GM19351 (cell line): ENCODE measurements around the gene HTT.
"Not testable (repeated sequence)": the region's sequence is repeated elsewhere in the genome, so short reads cannot be mapped to it uniquely, and the experiment has no call there.

Experiments
- ATAC-seq: cut with Tn5 transposase; IDR thresholded peaks from one replicate; pipeline ENCODE4 v1.9.1; 2021; ENCODE audit warnings: mild to moderate bottlenecking, moderate library complexity; ENCODE audit not compliant: unreplicated experiment

The HTT gene

DNA sequence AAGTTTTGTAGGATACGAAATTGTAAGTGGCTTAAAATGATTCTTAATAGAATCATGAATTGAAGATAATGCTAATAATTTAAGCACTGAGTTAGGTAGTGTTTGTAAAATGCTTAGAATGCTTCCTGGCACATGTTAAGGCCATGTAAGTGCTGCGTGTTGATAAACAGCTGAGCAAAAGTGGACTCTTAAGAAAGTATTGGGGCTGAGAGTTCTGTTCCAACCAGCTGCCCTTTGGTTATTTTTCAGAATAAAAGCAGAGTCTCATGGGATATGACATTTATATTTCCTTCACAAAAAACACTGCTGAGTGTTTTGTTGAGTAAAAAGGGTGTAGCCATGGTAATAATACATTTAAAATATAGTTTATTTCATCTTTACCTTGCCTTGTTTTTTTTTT, 42.5 kb downstream of the HTT start:
- ATAC-seq: no peak

DNA sequence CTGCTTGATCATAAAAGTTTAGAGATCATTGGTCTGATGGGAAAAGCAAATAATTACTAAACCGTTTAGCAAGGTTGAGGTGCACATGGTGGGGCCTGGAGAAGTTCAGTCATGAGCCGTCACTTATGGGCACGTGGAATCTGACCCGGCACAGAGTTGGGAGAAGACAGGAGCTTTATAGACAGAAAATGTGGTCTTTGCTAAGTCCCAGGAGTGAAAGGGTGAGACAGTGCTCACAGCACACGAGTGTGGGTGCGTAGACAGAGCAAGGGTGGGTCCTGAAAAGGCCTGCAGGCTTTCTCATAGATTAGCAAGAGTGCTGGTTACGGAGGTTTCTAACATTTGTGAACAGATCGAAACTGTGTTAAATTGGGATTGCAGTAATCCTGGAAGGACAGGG, 43.8 kb downstream of the HTT start:
- no peak for ATAC-seq

DNA sequence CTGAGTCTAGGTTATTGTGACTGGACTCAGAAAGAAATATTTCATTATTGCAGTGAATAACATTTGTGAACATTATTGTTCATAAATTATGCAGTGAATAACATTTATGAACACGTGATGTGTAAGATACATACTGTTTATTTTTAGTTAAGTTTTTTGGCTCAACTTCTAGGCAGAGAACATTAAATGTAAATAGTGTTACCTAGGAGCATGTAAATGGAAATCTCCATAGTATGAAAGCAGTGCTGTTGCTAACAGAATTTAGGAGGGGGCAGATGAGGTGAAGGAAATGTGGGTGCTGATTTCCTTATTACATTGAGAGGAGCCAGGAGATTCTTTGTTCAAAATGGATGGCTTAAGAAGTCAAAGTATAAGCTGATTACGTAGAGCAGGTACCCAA, 45.0 kb downstream of the HTT start:
- ATAC-seq: no peak

DNA sequence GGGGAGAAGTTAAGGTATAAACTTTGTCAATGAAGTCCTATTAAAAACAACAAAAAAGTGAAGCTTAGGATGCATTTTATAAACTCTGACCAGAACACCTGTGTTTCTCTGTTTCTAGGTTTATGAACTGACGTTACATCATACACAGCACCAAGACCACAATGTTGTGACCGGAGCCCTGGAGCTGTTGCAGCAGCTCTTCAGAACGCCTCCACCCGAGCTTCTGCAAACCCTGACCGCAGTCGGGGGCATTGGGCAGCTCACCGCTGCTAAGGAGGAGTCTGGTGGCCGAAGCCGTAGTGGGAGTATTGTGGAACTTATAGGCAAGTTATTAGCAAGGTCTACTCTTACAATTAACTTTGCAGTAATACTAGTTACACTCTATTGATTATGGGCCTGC, 46.6 kb downstream of the HTT start:
- ATAC-seq: no peak

DNA sequence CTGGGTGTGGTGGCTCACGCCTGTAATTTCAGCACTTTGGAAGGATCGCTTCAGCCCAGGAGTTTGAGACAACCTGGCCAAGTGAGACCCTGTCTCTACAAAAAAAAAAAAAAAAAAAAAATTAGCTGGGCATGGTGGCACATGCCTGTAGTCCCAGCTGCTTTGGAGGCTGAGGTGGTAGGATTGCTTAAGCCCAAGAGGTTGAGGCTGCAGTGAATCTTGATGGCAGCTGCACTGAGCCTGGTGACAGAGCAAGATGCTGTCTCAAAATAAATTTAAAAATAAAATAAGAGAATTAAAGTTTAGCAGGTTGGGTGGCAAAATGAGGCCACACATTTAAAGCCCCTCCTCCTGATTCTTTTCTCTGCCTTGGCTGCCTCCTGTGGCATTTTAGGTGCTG, 47.1 kb downstream of the HTT start:
- ATAC-seq: no peak

DNA sequence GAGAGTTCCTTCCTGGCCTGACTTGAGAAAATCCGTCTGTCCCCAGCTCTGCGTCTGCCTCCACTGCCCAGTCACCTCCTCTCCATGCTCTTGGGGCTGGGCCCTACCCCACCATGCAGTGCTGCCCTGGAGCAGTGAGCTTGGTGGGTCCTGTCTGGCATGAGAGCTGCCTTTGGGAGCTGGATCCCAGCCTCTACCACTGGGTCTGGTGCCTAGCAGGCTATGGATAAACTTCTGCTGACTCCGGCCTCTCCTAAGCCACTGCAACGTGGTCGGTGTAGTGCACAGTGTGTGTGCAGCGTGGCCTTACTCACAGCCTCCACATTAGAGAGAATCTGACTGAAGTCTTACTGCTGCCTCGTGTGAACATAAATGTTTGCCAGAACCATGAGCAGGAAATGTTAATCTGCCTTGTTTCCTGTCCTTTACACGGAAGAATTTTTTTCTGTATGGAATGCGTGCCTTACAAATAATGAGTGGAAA, 47.6 kb downstream of the HTT start:
- ATAC-seq: no peak

- ATAC-seq: no peak
Observed at GRCh38 chr4:3123181-3123671, 48.7 kb downstream of the HTT start.

GRCh38 chr4:3124070-3124767, 49.7 kb downstream of the HTT start:
- ATAC-seq: no peak

GRCh38 chr4:3127112-3127511, 52.6 kb downstream of the HTT start:
- no peak for ATAC-seq

DNA sequence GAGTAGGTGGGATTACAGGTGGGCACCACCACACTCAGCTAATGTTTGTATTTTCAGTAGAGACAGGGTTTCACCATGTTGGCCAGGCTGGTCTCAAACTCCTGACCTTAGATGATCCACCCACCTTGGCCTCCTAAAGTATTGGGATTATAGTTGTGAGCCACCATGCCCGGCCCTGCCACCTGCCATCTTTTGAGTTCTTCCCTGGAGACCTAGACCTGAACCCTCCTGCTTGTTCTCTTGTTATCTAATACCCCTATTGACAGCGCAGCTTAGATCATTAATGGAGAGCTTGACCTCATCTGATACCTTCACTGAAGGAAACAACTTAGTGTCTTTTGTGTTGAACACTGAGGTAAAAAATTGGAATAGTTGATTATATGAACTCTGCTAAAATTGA, 53.6 kb downstream of the HTT start:
- no peak for ATAC-seq

GRCh38 chr4:3128976-3129375, 54.5 kb downstream of the HTT start:
- no peak for ATAC-seq

DNA sequence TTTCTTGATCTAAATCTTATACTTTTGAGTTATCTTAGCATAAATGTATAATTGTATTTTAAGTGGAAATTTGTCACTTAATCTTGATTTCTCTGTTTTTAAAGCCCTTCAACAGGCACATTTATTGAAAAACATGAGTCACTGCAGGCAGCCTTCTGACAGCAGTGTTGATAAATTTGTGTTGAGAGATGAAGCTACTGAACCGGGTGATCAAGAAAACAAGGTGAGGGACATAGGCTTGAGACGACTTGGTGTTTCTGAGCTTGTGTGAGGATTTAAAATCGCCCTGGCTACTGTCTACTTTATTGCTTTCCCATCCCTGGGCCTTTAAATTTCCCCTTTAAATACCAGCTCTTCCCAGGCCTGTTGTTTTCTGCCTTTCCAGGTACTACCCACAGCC, 55.7 kb downstream of the HTT start:
- ATAC-seq: no peak

DNA sequence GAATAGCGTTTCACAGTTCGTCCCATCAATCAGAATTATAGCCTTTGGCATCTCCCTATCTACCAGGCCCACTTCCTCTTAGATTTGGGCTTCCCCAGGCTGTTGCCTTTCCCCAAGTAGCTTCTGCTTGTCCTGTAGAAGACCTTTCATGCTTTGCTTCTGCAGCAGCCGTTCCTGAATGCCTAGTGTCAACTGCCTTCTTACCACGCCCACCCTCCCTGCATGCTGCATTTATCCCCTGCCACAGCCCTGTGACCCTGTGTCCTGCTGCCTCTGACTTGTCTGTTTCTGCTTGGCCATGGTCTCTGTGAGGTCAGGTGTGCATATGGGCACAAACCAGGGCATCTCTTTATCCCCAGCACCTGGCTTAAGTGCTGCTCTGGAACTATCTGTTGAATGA, 56.3 kb downstream of the HTT start:
- ATAC-seq: no peak

DNA sequence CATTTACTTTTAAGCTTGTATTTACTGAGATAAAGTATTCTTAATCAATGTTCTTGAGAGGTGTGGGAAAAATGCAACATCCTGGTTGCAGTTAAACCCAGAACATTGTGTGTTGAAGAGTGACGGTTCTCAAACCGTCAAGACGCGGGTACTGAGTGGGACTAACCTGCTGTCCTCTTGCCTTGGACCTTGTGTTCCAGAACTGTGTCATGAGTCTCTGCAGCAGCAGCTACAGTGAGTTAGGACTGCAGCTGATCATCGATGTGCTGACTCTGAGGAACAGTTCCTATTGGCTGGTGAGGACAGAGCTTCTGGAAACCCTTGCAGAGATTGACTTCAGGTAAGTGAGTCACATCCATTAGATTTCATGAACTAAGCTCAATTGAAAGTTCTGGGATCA, 59.7 kb downstream of the HTT start:
- ATAC-seq: no peak

- ATAC-seq: no peak
Observed at GRCh38 chr4:3135155-3136011, 60.9 kb downstream of the HTT start.

DNA sequence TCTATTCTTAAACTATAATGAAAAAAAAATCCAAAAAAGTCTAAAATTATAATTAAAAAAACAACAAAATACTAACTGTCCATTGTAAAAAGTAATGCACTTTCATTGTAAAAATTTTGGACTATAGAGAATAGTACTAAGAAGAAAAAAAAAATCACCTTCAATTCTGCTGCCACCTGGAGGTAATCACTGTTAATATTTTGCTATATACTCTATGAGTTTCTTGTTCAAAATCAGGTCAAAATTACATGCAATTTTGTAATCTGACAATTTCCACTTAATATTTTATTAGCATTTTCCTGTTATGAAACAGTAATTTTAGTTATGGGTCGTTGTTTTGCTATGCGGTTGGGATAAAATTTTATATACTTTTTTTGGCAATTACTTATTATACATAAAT, 62.0 kb downstream of the HTT start:
- no peak for ATAC-seq

DNA sequence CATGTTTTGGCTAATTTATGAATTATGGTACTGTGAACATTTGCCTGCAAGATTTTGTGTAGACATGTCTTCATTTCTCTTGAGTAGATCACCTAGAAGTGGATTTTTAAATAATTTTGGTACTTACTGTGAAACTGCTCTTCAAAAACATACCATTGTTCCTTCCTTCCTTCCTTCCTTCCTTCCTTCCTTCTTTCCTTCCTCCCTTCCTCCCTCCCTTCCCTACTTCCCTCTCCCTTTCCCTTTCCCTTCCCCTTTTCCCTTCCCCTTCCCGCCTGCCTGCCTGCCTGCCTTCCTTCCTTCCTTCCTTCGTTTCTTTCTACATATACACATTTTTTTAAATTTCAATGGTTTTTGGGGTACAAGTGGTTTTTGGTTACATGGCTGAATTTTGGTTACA, 63.4 kb downstream of the HTT start:
- ATAC-seq: no peak

- ATAC-seq: no peak
Observed at GRCh38 chr4:3145234-3145924, 70.9 kb downstream of the HTT start.

GRCh38 chr4:3148926-3149325, 74.4 kb downstream of the HTT start:
- ATAC-seq: no peak

DNA sequence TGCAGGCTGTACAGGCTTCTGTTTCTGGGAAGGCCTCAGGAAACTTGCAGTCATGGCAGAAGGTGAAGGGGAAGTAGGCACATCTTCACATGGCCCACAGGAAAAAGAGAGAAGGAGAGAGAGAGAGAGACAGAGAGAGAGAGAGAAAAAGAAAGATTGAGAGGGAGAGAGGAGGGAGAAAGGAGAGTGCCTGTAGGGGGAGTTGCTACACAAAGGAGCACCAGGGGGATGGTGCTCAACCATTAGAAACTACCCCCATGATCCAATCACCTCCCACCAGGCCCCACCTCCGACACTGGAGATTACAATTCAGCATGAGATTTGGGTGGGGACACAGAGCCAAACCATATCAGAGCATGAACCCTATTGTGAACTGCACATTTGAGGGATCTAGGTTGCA, 76.8 kb downstream of the HTT start:
- not testable (repeated sequence) for ATAC-seq

- no peak for ATAC-seq
Observed at GRCh38 chr4:3157366-3157765, 82.9 kb downstream of the HTT start.

- ATAC-seq: no peak
Observed at GRCh38 chr4:3158841-3159240, 84.4 kb downstream of the HTT start.
